Suprapubic skin (tissue), 3 donors: ENCODE results near the gene APOB.

Source experiments
- CTCF ChIP-seq, 2 donors: fragments of 200-600 bp in 1 of 2; fragments of 450-650 bp in 1 of 2; sonication (generic) in 1 of 2; IDR thresholded peaks; one replicate each; pipeline ENCODE4 v1.5.1; 2016 to 2019; ENCODE audit warnings: antibody characterized with exemption in 2 of 2, mild to moderate bottlenecking in 1 of 2, moderate library complexity in 1 of 2
- POLR2A ChIP-seq, 2 donors: fragments of 450-650 bp; IDR thresholded peaks; one replicate each; pipeline ENCODE4 v1.6.1; 2017; ENCODE audit warnings: antibody characterized with exemption in 2 of 2, mild to moderate bottlenecking in 2 of 2, moderate library complexity in 2 of 2

- no peak for TF ChIP-seq CTCF (IDR thresholded peaks at IDR 0.05)
- no peak for TF ChIP-seq POLR2A (IDR thresholded peaks at IDR 0.05)
Observed at GRCh38 chr2:21008790-21009661, 34.8 kb downstream of the APOB start.
